Renal cortex interstitium (tissue), 11 donors: ENCODE measurements around the gene MAT2A. TPM values are rescaled to one million over a fixed set of nuclear protein-coding genes. Genes with fewer than 3 reads are reported as not detected.
"Not testable (repeated sequence)": the region's sequence is repeated elsewhere in the genome, so short reads cannot be mapped to it uniquely, and the experiment has no call there.

Source experiments
- DNase-seq, 11 donors: peaks; one replicate each; pipeline ENCODE4 v3.0.0-alpha.2; 2013; ENCODE audit warnings: low read depth in 9 of 11, low spot score in 4 of 11; ENCODE audit errors: extremely low read depth in 1 of 11
- polyA plus RNA-seq, 3 donors: library from polyadenylated mRNA; unstranded; fragments of 120-200 nt; gene quantifications; one replicate each; pipeline ENCODE4 v1.2.1, GENCODE V29; 2013; ENCODE audit not compliant: insufficient read length in 3 of 3

Gene MAT2A
- polyA plus RNA-seq, 3 donors: 339 to 393 (median 381) TPM

DNA sequence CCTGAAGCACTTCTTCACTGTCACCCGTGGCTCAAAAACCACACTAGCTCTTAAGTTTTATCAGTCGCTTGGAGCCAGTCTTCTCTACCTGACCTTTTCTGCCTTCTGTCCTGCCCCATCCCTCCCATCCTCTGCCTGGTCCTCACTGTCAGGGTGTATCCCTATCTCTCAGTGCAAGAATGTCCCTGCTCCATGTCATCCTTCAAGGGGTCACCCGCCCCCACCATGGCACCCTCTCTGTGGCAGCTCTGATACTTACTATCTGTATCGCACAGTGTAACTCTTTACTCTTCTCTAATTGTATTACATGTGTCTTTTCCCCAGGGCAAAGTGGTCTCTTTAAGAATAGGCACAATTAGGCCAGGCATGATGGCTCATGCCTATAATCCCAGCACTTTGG is 49.7 kb downstream of the MAT2A start:
- no peak for DNase-seq

DNA sequence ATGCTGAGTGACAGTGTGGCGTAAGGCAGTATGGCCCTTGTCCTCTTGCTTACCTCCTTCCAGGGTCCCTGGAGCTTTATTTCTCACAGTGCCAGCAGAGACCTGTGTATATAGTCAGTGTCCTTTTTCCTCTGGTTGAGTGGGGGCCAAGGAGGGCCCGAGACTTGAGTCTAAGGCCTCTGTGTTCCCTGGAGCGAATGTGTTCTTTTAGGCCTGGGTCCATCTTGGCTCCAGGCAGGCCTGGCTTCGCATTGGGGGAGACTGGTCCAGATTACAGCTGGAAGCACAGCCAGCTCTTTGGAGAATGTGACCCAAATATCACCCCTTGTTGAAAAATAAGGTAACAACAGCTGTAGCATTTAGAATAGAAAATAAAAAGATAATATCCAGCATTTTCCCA is 50.2 kb downstream of the MAT2A start:
- no peak for DNase-seq

DNA sequence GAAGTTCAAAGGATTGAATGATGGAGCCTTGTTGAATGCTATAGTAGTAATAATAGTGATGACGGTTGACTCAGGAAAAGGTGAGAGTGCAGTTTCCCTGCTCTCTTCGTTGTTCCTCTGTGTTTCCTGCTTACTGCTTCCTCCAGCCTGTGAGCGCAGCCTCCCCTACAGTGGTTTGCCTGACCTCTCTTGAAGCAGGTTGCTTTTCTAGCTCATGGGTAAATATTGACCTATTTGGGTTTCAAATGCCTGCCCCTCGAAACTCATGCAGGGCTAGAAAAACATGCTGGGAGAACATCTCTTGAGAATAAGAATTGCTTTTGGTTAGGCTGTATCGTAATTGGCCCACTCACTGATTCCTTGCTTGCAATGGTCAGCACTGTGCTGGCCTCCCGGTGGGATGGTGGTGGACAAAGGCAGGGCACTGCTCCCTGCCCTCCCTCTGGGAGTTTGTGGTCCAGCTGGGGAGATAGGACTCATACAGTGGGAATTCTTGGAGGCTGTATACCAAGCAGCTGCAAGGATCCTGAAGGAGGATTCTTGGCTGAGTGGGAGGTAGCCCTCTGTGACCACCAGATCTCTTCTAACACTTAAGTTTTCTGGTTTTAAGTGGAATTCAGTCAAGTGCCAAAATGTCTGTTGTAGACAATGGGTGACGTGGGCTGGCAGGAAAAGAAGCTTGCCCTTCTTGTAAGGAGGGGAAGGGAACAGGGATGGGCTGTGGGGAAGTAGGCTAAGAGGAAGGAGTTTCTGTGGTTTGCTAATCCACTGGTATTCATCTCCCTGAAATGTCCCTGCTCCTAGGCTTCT is 51.2 kb downstream of the MAT2A start:
- no peak for DNase-seq

DNA sequence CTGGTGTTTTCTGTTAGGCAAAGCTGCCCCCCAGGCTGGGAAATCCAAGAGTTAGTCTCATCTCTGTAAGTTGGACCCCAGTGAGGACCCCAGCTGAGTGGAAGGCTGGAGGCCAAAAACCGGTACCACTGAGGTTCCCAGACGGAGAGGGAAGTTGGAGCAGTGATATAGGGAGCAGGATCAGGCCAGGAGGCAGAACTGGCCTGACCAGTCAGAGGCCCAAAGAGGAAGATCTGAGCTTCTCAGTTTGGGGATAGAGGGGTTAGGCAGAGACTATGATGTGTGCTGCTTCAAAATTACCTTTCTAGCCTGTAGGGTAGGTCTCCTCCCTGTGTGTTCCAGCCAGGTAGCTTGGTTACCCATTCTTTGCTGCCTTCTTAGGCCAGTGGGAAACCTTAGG is 52.0 kb downstream of the MAT2A start:
- DNase-seq: no peak

DNA sequence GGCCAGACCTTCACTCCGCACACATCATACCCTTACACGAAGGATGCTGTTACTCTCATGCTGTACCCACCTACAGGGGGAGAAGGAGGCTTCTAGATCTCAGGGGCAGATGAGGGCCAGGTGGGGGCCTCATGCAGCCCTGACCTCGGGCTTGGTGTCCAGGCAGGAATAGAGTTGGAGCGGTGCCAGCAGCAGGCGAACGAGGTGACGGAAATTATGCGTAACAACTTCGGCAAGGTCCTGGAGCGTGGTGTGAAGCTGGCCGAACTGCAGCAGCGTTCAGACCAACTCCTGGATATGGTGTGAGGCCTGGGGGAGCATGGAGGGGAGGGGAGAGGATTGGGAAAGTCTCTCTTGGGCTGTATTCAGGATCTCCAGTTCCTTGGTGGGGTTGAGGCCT is 52.6 kb downstream of the MAT2A start:
- DNase-seq: no peak

DNA sequence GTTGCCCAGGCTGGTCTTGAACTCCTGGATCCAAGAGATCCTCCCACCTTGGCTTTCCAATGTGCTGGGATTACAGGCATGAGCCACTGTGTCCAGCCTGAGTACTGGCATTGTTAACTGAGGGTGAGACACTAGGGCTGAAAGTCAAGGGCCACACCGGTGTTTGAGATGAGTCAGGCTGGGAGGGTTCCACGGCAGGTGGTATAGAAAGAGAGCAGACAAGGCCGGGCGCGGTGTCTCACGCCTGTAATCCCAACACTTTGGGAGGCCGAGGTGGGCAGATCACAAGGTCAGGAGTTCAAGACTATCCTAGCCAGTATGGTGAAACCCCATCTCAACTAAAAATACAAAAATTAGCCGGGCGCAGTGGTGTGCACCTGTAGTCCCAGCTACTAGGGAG is 53.3 kb downstream of the MAT2A start:
- not testable (repeated sequence) for DNase-seq

DNA sequence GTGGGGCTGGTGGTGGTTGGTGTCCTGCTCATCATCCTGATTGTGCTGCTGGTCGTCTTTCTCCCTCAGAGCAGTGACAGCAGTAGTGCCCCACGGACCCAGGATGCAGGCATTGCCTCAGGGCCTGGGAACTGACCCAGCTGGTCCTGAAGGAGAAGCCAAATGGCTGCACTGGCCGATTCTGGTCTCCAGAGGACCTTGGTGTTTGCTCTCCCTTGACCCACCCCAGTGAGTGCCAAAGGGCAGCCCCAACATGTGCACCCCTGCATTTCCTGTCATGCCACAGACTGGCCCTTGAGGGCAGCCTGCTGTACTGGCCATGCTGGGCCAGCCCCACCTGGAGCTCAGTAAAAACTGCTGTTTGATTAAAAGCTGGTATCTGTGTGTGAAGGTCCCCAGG is 54.1 kb downstream of the MAT2A start:
- no peak for DNase-seq

Other genes with a start within 250 kb of the MAT2A start
- 100 to 1,000 TPM; 110 to 139 (median 128) TPM for gene TGOLN2, start 211.2 kb upstream of the MAT2A start, polyA plus RNA-seq
- 10 to 100 TPM; 22.7 to 30.6 (median 26.0) TPM for gene RETSAT, start 184.6 kb upstream of the MAT2A start, polyA plus RNA-seq
- gene ELMOD3, start 184.4 kb upstream of the MAT2A start, polyA plus RNA-seq: 10 to 100 TPM; 22.9 to 37.1 (median 26.4) TPM
- 100 to 1,000 TPM in 1 of 3 donors, 10 to 100 TPM in 2; 90.4 to 107 (median 95.5) TPM for gene CAPG, start 128.8 kb upstream of the MAT2A start, polyA plus RNA-seq
- 1 to 10 TPM in 2 of 3 donors, under 1 TPM in 1; 0.29 to 1.2 (median 1.1) TPM for gene SH2D6, start 120.5 kb upstream of the MAT2A start, polyA plus RNA-seq
- 10 to 100 TPM; 36.8 to 41.1 (median 37.0) TPM for gene GGCX, start 22.3 kb downstream of the MAT2A start, polyA plus RNA-seq
- 10 to 100 TPM; 88.1 to 94.9 (median 88.3) TPM for gene VAMP8, start 38.4 kb downstream of the MAT2A start, polyA plus RNA-seq
- 10 to 100 TPM; 34.7 to 42.6 (median 38.1) TPM for gene VAMP5, start 45.3 kb downstream of the MAT2A start, polyA plus RNA-seq
- gene RNF181, start 56.6 kb downstream of the MAT2A start, polyA plus RNA-seq: 100 to 1,000 TPM; 138 to 140 (median 140) TPM
- 10 to 100 TPM; 34.4 to 44.8 (median 41.6) TPM for gene TMEM150A, start 63.5 kb downstream of the MAT2A start, polyA plus RNA-seq
- gene C2orf68, start 72.9 kb downstream of the MAT2A start, polyA plus RNA-seq: 10 to 100 TPM; 56.2 to 81.2 (median 61.1) TPM
- gene USP39, start 77.0 kb downstream of the MAT2A start, polyA plus RNA-seq: 10 to 100 TPM; 62.3 to 74.7 (median 68.8) TPM
- gene SFTPB, start 129.0 kb downstream of the MAT2A start, polyA plus RNA-seq: under 1 TPM; 0.07 to 0.11 (median 0.08) TPM
- gene GNLY, start 155.2 kb downstream of the MAT2A start, polyA plus RNA-seq: under 1 TPM; 0.13 to 0.42 (median 0.27) TPM
- 10 to 100 TPM; 10.3 to 16.0 (median 14.8) TPM for gene ATOH8, start 214.8 kb downstream of the MAT2A start, polyA plus RNA-seq